GM18907 (cell line): ENCODE results near the gene ANO1.
"Not testable (repeated sequence)": the region's sequence is repeated elsewhere in the genome, so short reads cannot be mapped to it uniquely, and the experiment has no call there.

Experiments used
- ATAC-seq: cut with Tn5 transposase; IDR thresholded peaks from one replicate; pipeline ENCODE4 v1.9.1; 2021; ENCODE audit warnings: mild to moderate bottlenecking, moderate library complexity; ENCODE audit not compliant: unreplicated experiment

Gene ANO1

DNA sequence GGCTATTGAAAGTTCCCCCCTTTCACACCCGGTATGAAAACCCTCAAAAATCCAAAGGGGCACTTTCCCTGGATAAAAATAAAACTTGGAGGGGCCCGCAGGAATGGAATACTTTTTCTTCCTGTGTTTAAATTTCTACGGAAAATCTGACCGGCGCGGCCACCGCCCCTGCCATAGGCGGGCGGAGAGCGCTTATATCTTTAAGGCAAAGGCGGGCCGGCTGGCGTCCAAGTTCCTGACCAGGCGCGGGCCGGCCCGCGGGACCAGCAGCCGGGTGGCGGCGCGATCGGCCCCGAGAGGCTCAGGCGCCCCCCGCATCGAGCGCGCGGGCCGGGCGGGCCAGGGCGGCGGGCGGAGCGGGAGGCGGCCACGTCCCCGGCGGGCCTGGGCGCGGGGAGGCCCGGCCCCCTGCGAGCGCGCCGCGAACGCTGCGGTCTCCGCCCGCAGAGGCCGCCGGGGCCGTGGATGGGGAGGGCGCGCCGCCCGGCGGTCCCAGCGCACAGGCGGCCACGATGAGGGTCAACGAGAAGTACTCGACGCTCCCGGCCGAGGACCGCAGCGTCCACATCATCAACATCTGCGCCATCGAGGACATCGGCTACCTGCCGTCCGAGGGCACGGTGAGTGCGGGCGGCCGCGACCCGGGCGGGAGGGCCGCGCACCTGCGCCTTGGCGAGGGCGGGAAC is at the start of gene ANO1:
ANO1 (plus strand) TSS at position 223 of the 686 bp plus-strand sequence; CDS start at position 513, 290 bp downstream.
- no peak for ATAC-seq

DNA sequence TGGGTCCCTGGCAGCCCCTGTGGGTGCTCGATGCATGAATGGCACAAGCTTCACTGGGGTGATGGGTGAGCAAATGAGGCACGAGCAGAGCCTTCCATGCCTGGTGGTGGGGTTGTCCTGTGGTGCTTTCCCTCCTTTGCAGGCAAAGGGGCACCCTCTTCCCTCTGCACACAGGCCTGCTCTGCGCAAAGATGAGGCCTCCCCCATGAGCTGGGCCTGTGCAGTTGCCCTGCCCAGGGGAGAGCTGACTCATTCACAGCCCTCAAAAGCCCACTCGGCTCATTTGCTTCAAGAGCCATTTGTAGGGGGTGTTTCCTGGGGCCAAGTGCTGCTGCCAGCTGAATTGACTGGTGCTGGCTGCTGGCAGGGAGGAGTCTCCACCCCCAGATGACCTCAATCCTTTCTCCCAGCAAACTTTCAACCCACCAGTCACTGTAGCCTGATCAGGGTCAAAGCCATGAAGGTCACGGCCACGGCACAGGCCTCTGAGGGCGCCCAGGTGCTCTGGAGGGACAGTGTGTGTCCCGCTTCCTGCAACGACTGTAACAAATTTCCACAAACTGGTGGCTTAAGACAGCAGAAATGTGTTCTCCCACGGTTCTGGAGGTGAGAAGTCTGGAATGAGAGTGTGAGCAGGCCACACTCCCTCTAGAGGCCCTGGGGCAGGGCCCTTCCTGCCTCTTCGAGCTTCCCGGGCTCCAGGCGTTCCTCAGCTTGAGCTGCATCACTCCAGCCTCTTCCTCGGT is 48.8 kb upstream of the ANO1 start:
- no peak for ATAC-seq

DNA sequence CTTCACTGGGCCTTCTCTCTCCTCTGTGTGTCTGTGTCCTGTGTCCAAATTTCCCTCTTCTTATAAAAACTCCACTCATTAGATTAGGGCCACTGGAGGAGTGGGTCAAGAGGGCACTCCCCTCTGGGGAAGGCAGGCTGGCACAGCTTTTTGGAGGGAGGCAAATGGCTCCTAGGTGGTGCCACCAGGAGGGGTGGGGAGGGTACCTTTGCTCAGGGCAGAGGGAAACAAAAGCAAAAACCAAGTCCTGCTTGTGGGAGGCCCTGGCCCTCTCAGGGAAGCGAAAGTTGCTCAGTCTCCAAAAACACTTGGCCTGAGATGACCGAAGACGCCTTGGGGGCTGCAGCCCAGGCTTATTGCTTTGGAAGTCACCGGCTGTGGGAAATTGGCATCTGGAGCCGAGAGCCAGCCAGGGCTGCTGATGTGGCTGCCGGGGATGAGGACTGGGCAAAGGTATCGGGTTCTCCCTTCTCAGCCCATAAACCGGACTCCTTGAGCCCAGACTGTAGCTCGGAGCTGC is 48.2 kb upstream of the ANO1 start:
- no peak for ATAC-seq

DNA sequence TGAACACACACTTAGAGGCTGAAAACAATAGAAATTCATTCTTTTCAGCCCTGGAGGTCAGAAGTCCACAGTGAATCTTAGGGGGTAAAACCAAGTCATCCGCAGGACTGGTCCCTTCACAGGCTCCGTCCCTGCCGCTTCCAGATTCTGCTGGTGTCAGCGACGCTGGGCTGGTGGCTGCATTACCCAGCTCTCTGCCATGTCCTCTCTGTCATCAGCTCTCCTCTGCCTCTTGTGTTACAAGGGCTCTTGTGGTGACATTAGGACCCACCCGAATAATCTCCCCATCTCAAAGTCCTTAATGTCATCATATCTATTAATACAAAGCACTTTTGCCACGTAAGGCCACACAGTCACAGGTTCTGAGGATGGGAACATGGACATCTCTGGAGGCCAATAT is 47.7 kb upstream of the ANO1 start:
- no peak for ATAC-seq

DNA sequence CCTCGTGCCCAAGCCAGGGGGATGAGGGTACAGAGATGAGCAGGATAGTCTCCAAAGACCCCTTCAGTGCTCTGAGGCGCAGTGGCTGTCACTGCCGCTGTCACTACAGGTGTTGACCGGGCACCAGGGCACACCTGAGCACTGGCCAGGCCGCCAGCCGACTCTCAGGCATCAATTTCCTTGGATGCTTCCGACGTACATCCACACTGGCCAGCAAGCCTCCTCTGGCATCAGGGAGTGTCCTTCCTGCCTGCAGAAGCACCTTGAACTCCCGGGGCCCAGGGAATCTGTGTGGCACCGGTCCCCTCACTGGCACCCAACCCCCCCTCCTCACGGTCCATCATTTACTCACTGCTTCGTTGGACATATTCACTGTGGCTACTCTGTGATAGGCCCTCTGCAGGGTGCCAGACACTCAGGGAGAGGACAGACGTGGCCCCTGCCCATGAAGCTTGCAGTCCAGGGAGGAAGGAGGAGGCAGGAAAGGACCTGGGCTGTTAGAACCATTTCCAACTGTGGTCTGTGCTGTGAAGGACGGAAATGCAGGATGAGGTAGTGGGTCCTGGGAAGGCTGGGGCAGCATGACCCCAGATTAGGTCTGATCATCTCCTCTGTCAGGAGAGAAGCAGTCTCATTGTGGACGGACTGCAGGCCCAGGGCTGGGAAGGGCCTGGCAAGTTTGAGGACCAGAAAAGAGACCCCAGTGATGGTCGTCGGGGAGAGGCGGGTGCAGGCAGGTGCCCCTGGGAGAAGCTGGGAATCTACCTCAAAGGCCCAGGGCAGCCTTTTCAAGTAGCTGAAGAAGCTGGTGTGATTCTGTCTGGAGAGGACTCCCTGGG is 46.3 kb upstream of the ANO1 start:
- no peak for ATAC-seq

DNA sequence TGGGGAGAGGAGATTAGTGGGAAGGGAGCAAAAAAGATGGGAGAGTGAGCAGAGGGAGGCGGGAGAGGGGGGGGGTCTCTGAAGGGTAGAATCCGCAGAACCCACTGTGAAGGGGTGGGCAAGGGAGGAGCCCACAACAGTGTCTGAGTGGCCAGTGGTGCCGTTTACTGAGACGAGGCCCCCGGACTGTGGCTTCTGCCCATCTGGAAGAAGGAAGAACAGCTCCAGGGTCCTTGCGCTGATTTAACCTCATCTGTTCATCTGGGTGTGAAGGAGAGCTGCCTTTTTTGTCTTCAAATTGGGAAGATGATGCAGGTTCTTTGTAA is 45.7 kb upstream of the ANO1 start:
- ATAC-seq = no peak

DNA sequence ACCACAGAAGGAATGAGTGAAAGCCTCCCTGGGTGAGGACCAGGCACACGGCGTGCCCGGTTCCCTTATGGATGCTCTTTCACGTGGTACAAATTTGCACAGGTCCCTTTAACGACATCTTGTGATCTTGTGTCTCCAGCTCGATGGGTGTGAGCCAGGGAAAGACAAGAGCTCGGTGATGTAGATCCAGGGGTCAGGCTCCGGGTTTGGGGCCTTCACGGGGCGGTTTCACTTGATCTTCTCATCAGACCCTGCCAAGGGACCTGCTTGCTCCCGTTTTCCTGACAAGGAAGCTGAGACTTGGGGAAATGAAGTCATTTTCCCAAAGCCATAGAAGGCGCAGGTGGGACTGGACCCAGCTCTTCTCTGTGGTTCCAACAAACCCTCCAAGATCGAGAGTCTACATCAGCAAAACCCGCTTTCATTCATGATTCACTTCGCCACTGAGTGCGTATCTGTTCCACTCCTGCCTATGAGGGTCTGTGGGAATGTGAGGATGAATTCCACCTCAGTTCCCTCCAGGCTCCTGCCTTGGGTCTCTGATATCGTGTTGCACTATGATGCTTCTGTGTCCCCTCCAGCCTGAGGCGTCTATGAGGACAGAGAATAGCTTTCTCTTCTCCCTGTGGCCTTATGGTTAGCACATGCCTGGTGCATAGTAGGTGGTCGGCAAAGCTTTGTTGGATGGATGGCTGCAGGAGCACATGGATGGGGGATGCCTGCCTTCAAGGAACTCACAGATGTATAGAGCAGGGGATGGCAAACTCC is 45.0 kb upstream of the ANO1 start:
- no peak for ATAC-seq

DNA sequence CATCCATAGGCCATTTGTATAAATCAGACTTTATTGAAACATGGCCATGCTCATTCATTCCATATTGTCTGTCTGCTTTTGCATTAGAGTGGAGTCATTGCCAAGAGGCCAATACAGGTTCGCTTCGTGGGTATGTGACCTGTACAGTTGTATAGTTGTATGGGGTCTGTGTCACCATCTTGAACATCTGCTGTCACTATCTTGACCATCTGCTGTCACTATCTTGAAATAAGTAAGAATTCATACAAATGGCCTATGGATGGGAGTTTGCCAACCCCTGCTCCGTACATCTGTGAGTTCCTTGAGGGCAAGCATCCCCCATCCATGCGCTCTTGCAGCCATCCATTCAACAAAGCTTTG is 44.4 kb upstream of the ANO1 start:
- ATAC-seq = no peak

DNA sequence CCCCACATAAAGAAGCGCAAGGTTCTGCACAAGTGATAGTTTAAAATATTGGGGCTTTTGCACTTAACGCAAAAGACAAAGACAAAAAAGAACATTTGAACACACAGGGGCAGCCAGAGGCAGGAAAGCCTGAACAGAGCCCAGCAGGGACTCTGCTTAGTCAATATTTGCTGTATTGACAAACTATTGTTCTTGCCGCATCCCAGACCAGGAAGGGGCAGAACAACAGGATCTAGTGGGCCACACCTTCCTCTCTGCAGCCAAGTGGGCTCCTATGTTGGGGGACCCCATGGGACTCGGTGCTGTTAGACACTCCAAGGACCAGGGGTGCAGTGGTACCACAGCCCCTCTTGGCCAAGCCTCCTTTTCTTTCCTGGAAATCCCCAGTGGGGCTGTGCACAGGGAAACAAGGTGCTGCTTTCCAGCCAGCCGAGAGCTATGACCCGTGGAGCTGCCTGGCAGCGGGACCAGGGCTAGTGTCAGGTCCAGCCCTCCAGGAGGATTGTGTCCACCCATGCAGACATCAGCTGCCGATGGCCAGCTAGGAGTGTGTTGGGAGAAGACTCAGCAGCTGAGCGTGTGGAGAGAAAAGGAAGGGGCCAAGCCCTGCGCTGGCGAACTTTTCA is 43.3 kb upstream of the ANO1 start:
- ATAC-seq = no peak

DNA sequence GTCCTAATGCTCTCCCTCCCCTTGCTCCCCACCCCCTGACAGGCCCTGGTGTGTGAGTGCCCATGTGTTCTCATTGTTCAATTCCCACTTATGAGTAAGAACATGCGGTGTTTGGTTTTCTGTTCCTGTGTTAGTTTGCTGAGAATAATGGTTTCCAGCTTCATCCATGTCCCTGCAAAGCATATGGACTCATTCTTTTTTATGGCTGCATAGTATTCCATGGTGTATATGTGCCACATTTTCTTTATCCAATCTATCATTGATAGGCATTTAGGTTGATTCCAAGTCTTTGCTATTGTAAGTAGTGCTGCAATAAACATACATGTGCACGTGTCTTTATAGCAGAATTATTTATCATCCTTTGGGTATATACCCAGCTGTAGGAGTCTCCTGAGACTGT is 42.5 kb upstream of the ANO1 start:
- ATAC-seq = not testable (repeated sequence)

DNA sequence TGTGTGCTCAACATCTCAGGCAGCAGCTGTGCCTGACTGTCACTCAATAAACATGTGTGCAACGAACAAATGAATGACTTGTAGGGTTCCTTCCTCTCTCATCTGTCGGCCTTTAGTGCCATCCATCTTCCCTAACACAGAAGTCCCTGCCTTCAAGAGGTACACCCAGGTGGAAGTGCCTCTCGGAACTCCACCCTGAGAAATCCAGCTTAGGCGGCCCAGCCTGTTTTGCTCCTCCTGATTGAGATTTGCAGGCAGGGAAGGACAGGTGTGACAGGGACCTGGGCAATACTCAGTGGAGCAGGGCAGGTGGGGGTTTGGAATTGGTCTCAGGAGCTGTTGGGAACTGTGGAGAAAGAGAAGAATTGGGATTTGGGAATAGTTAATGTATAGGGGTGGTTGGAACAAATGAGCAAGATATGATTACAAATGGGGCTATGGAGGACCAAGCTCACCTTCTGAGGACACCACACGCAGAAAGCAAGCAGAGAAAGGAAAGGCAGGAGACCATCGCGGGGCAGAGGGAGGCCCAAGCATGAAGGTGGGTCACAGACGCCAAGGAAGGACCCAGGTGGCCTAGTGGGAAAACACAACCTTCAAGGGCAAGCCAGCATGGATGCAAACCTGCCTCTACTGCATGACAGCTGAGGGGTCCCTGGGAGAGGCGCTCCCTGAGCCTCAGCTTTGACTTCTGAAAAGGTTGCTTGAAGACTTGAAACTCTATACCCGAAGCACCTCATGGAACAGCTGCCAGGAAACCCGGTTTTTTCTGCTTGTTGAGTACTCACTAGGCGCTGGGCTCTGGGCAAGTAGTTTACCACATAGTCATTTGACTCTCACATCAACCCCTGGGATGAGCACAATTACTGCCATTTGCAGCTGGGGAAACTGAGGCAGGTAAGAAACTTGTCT is 40.9 kb upstream of the ANO1 start:
- no peak for ATAC-seq

DNA sequence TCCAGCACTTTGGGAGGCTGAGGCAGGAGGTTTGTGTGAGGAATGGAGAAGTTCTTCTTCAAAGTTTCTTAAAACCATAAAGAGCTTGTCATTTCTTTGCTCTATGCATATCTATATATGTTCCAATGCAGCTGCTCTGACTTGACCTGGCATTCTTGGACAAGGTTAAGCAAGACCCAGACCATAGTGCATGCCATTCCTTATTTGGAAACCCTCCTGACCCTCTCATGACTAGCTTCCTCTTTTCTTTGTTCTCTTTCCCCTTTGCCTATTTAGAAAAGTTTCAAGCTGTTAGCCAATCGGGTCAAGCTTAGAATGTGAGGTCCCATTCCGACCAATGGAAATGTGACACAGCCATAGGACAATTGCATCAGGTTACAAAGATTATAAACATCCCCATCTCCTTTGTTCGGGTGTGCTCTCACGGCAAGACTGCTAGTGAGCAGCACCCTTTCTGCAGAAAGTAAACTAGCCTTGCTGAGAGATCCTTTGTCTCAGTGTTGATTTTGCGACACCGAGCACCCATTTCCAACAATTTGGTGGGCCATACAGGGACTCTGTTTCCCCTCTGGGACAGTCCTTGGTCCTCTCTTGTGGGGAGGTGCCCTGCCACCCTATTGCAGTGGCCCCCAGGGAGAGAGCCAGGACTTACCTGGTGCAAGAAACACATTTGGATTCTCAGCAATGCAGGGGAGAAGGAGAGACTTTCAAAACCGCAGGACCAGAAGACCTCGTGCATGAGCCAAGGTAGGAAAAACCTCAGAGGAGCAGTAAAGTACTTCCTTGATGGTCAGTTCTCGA is 39.9 kb upstream of the ANO1 start:
- no peak for ATAC-seq

DNA sequence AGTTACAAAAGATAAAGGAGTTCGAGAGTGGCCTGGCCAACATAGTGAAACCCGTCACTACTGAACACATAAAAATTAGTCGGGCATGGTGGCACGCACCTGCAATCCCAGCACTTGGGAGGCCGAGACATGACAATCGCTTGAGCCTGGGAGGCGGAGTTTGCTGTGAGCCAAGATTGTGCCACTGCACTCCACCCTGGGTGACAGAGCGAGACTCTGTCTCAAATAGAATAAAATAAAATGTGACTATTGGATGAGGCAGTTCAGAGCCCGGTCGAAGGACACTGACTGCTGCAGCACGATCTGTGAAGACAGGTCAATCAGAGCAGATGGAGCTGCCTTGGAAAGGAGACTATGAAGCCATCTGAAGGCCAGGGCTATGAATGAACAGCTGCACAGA is 37.7 kb upstream of the ANO1 start:
- ATAC-seq = no peak

DNA sequence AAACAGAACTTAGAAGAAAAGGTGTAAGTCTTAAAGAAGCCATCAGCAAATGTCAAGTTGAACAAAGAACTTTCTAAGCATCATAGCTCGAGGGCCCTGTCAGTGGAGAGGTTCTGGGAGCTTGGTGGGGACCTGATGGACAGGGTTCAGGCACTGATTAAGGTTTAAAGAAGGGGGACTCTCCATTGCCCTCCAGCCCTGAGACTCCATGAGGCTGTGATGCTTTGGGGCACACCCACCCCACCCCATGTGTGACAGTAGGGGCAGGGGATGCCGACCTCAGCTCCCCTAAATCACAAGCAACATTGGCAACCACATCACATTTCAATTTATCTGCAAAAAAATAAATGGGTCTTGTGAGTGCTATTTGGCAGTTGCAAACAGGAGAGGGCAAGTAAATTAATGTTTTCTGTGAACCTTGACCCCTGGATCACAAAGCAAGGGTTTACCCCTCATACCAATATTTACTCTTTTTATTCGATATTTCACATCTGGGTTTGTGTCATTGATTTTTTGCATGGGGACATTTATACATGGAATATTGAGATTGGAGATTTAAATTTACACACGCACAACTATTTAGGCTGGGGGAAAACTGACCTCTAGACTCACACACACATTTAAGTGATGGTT is 37.1 kb upstream of the ANO1 start:
- ATAC-seq = no peak

DNA sequence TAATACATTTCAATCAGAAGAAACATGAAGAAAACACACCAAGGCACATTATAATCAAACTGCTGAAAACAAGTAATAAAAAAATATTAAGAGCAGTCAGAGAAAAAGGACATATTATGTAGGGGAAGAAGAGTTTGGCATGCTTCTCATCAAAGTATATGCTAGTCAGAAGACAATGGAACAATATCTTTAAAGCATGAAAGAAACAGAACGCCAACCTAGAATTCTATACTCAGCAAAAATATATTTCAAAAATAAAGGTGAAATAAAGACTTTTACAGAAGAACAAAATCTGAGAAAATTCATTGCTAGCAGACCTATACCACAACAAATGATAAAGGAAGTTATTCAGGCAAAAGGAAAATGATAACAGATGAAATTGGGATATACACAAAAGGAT is 34.6 kb upstream of the ANO1 start:
- no peak for ATAC-seq

DNA sequence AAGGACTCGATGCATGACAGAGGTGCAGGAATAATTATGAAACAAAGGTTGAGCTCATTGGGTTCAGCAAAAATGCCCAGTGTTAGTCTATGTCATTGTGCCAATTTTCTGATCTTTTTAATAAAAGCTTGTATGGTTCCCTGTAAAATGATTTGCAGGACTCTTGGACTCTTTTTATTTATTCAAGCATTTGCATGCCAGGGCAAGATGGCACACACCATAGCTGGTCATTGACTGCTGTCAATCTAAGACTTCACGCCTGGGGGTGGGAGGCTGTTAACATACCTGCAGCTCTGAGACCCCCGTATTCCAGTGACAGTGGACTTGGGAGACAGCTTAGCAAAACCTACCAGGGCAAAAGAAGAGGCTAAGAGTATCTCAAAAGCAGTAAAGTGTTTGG is 32.0 kb upstream of the ANO1 start:
- ATAC-seq = no peak

DNA sequence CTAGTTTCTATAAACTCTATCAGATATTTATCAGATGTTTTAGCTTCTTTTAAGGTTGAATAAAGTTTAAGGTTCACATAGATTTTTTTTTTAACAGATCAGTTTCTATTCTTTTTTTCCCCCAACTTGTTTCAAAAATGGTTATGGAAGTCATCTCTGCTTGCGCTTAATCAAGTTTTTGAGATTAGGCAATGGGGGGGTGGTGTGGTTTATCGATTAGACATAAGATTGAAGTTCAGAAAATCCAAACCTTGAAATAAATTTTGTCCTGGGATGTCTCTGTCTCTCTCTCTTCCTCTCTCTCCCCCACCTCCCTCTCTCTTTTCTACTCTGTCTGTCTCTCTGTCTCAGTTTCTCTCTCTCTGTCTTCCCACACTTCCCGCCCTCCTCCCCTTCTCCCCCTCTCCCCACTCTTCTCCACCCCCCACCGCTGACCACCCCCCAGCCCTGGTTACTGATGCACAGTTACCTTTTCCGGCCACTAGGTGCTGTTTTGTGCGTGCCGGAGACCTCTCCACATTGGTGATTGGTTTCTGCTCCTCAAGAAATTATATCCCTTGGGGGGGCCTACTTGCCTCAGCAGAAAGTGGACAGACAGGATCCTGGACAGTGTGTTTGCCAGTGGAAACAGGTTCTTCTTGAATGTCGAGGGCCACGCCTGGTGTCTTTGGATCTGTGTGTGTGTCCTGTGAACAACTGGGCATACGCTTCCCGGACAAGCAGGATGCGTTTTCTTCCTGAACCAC is 29.7 kb upstream of the ANO1 start:
- no peak for ATAC-seq

DNA sequence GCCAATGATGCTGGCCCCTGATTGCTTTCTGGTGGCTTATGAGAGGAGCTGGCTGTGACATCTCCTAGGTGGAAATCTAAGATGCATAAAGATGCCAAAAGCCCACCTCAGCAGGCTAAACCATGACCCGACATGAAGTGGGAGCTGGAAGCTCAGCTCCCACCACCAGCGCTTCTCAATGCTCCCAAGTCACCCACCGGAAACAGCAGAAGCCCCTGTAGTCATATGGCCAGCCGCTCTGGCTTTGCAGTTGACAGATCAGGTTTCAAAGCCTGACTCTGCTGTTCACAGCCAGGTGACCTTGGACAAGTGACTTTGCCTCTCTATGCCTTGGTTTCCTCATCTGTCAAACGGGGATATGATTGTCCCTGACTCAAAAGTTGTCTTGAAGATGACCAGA is 29.1 kb upstream of the ANO1 start:
- no peak for ATAC-seq
